MM.1S (cell line): ENCODE data around the gene GREB1.

Source experiments
- DNase-seq: peaks from one replicate; pipeline ENCODE4 v3.0.0-alpha.2; 2015
- H2AFZ ChIP-seq: fragments of 300-600 bp; sonication (generic); 2 replicates; pipeline ENCODE4 v1.6.0; 2016; ENCODE audit warnings: antibody characterized with exemption, low read length
- H3F3A ChIP-seq: fragments of 300-600 bp; sonication (generic); 2 replicates; pipeline ENCODE4 v1.6.1; 2016; ENCODE audit warnings: mild to moderate bottlenecking, antibody characterized with exemption, low read length, moderate library complexity, mixed read lengths; ENCODE audit not compliant: insufficient read depth
- H3K27ac ChIP-seq: fragments of 300-600 bp; sonication (generic); 2 replicates; pipeline ENCODE4 v1.5.1; 2016; ENCODE audit warnings: mild to moderate bottlenecking, low read length
- H3K27me3 ChIP-seq: fragments of 300-600 bp; sonication (generic); replicated peaks from 2 replicates; pipeline ENCODE4 v1.6.0; 2016; ENCODE audit warnings: low read length; ENCODE audit not compliant: insufficient read depth
- H3K36me3 ChIP-seq: fragments of 300-600 bp; sonication (generic); replicated peaks from 2 replicates; pipeline ENCODE4 v1.6.1; 2016; ENCODE audit warnings: mild to moderate bottlenecking, low read length, mixed read lengths; ENCODE audit not compliant: insufficient read depth
- H3K4me1 ChIP-seq: fragments of 300-600 bp; sonication (generic); 2 replicates; pipeline ENCODE4 v1.6.1; 2016; ENCODE audit warnings: low read length, mixed read lengths
- H3K4me2 ChIP-seq: fragments of 300-600 bp; sonication (generic); 2 replicates; pipeline ENCODE4 v1.6.0; 2016; ENCODE audit warnings: low read depth, low read length
- H3K4me3 ChIP-seq: fragments of 300-600 bp; sonication (generic); 2 replicates; pipeline ENCODE4 v1.5.1; 2016; ENCODE audit warnings: low read length, mixed read lengths
- H3K79me2 ChIP-seq: fragments of 300-600 bp; sonication (generic); 2 replicates; pipeline ENCODE4 v1.6.1; 2016; ENCODE audit warnings: mixed run types, low read length, mixed read lengths
- H3K9ac ChIP-seq: fragments of 300-600 bp; sonication (generic); 2 replicates; pipeline ENCODE4 v1.6.1; 2016; ENCODE audit warnings: low read length, mixed read lengths
- H3K9me2 ChIP-seq: fragments of 300-600 bp; sonication (generic); replicated peaks from 2 replicates; pipeline ENCODE4 v1.6.1; 2016; ENCODE audit warnings: mild to moderate bottlenecking, low read length, mixed read lengths; ENCODE audit not compliant: insufficient read depth
- H3K9me3 ChIP-seq: fragments of 300-600 bp; sonication (generic); replicated peaks from 2 replicates; pipeline ENCODE4 v1.6.1; 2016; ENCODE audit warnings: mild to moderate bottlenecking, low read length, mixed read lengths; ENCODE audit not compliant: insufficient read depth
- H4K20me1 ChIP-seq: fragments of 300-600 bp; sonication (generic); 2 replicates; pipeline ENCODE4 v1.6.1; 2016; ENCODE audit warnings: mild to moderate bottlenecking, low read length, moderate library complexity, mixed read lengths; ENCODE audit not compliant: insufficient read depth
- CTCF ChIP-seq: fragments of 300-600 bp; sonication (generic); IDR thresholded peaks from 2 replicates; pipeline ENCODE4 v1.5.1; 2016; ENCODE audit warnings: antibody characterized with exemption, low read length, mixed read lengths
- EZH2 ChIP-seq: fragments of 300-600 bp; sonication (generic); optimal IDR thresholded peaks from 2 replicates; pipeline ENCODE3; 2017; ENCODE audit warnings: low read depth, mild to moderate bottlenecking, antibody characterized with exemption, low read length, mixed read lengths
- EZH2phosphoT487 ChIP-seq: fragments of 300-600 bp; sonication (generic); IDR thresholded peaks from 2 replicates; pipeline ENCODE4 v1.6.1; 2018; ENCODE audit warnings: antibody characterized with exemption, low read length

GREB1 gene

GRCh38 chr2:11683476-11683875, 149.6 kb downstream of the GREB1 start:
- H3K79me2 ChIP-seq: no peaks in the 10 kb centered on the region
- 0 out of 2 replicates have a peak, but pooled peaks cover 13% of the 10 kb centered on the region for H3K27me3 ChIP-seq
- no peak for DNase-seq
- H3K9ac ChIP-seq: no peak overlapping the region
- no peak overlapping the region for H3K27ac ChIP-seq
- no peak overlapping the region for H3K4me2 ChIP-seq
- no peaks in the 10 kb centered on the region for H4K20me1 ChIP-seq
- 0 out of 2 replicates have a peak, but pooled peaks cover 4% of the 10 kb centered on the region for H3F3A ChIP-seq
- H2AFZ ChIP-seq: no peak overlapping the region
- H3K4me1 ChIP-seq: peaks cover 4% of the 10 kb centered on the region; the same call in 1 of the 2 replicates
- no peaks in the 10 kb centered on the region for H3K36me3 ChIP-seq
- H3K9me3 ChIP-seq: no peaks in the 10 kb centered on the region
- H3K4me3 ChIP-seq: no peak overlapping the region
- H3K9me2 ChIP-seq: no peaks in the 10 kb centered on the region
- TF ChIP-seq EZH2phosphoT487 (no peak), CTCF (no peak), EZH2 (no peak)

- H3K27me3 ChIP-seq: 0 out of 2 replicates have a peak, but pooled peaks cover 13% of the 10 kb centered on the region
- H3K4me2 ChIP-seq: no peak overlapping the region
These were observed 150.1 kb downstream of the GREB1 start for GRCh38 chr2:11683966-11684365.

GRCh38 chr2:11684894-11685460, 151.1 kb downstream of the GREB1 start:
- Histone ChIP-seq H3K9ac (no peak overlapping the region), H3K36me3 (no peaks in the 10 kb centered on the region), H4K20me1 (no peaks in the 10 kb centered on the region), H3K4me1 (peaks cover 10% of the 10 kb centered on the region), H3K9me2 (no peaks in the 10 kb centered on the region), H3K4me2 (no peak overlapping the region), H3K4me3 (no peak overlapping the region), H3K27ac (no peak overlapping the region), H2AFZ (no peak overlapping the region), H3K9me3 (no peaks in the 10 kb centered on the region), H3F3A (0 out of 2 replicates have a peak, but pooled peaks cover 4% of the 10 kb centered on the region), H3K79me2 (no peaks in the 10 kb centered on the region), H3K27me3 (0 out of 2 replicates have a peak, but pooled peaks cover 13% of the 10 kb centered on the region)
- TF ChIP-seq EZH2 (no peak), EZH2phosphoT487 (no peak), CTCF (no peak)
- DNase-seq: no peak

More at GRCh38 chr2:11683966-11684365, 150.1 kb downstream of the GREB1 start:
- Histone ChIP-seq H3K36me3 (no peaks in the 10 kb centered on the region), H4K20me1 (no peaks in the 10 kb centered on the region), H3F3A (0 out of 2 replicates have a peak, but pooled peaks cover 4% of the 10 kb centered on the region), H2AFZ (no peak overlapping the region), H3K4me1 (peaks cover 7% of the 10 kb centered on the region), H3K79me2 (no peaks in the 10 kb centered on the region), H3K9ac (no peak overlapping the region), H3K9me3 (no peaks in the 10 kb centered on the region), H3K9me2 (no peaks in the 10 kb centered on the region), H3K27ac (no peak overlapping the region), H3K4me3 (no peak overlapping the region)
- DNase-seq: no peak
- no peak for TF ChIP-seq EZH2phosphoT487
- TF ChIP-seq EZH2: no peak
- TF ChIP-seq CTCF: no peak
